NCI-H146 treated with DMSO at 0.1 percent for 48 hours (cell line): ENCODE results near the gene PARD3.
A peak's percentile ranks its signal among the peaks of the same experiment; 100 is the strongest.
"Not testable (repeated sequence)": the region's sequence is repeated elsewhere in the genome, so short reads cannot be mapped to it uniquely, and the experiment has no call there.

Experiments used
- DNase-seq: peaks from one replicate; lab custom pipeline; 2025; ENCODE audit not compliant: unreplicated experiment; lab: John Stamatoyannopoulos, UW

PARD3 gene

DNA sequence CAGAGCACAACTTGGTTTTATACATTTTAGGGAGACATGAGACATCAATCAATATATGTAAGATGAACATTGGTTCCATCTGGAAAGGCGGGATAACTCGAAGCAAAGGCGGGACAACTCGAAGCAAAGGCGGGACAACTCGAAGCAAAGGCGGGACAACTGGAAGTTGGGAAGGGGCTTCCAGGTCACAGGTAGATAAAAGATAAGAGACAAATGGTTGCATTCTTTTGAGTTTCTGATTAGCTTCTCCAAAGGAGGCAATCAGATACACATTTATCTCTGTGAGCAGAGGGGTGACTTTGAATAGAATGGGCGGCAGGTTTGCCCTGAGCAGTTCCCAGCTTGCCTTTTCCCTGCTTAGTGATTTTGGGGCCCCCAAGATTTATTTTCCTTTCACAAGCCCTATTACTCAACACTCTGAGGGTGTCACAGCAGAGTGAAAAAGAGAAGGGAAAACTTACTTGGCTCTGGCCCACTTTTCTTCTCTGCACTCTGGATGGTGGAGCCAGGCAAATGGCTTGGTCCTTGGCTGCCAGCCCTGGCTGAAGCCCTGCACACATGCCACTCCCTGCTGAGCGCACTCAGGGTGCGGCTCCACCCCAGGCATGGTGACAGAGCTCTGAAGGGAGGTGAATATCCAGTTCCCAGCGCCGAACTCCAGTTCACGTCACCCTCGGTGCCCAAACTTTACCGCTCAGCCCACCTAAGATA, 46.7 kb downstream of the PARD3 start:
- no peak for DNase-seq

DNA sequence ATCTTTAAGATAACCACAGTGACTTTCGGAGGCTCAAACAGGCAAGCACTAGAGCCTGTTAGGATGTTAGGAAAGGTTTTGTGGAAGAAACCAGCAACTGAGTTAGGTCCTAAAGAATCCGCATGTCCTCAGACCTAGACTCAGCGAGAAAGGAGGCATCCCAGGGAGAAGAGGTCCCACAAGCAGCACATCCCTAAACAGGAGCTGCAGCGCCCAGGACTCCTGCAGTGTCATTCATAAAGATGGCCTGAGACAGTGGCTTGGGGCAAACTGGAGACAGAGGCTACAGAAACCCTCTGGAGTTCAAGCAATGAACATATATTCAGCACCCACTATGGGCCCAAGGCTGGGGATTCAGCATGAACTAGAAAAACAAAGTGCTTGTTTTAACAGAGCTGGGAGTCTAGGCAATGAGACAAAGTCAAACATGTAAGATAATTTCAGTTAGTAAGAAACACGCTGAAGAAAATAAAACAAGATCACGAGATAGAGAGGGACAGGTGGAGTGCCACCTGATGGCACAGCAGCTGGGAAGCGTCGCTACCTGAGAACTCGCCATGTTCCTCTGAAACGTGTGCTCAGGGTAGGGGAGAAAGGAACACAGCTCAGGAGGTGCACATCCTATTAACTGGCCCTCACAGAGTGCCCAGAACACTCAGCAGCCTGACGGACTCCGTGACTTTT, 48.1 kb downstream of the PARD3 start:
- DNase-seq = no peak

DNA sequence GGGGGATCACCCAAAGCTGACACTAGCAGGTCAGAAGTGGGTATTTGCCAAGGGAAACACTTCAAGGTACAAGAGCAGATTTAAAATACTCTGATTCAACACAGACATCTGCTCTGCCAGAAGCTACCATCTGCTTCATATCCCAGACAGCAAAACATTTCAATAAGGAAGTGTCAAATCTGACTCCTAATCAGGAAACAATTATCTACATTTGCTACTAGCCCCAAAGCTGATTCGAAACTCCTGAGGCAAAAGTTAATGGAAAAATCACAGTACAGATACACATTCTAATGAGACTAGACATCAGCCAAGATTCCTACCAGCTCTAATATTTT, 48.9 kb downstream of the PARD3 start:
- DNase-seq = peak; percentile 20

DNA sequence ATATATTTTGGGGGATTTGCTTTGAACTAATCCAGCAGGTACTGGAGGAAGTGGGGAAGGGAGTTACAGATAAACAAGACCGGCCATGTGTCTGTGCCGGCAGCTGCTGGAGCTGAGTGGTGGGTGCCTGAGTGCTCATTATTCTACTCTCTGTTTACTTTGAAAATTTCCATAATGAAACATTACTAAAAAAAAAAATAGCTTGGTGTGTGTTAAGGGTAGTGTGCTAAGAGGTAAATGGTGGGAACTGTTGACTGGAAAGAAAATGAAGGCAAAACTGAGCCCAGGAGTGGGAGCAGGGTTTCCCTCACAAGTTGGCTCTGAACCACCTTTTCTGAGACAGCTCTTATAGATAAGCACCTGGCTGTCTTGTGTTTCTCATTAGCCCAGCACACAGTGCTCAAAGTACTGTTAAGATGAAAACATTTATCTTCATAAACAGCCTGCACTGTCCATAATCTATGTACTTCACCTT, 50.6 kb downstream of the PARD3 start:
- peak; percentile 56 for DNase-seq

DNA sequence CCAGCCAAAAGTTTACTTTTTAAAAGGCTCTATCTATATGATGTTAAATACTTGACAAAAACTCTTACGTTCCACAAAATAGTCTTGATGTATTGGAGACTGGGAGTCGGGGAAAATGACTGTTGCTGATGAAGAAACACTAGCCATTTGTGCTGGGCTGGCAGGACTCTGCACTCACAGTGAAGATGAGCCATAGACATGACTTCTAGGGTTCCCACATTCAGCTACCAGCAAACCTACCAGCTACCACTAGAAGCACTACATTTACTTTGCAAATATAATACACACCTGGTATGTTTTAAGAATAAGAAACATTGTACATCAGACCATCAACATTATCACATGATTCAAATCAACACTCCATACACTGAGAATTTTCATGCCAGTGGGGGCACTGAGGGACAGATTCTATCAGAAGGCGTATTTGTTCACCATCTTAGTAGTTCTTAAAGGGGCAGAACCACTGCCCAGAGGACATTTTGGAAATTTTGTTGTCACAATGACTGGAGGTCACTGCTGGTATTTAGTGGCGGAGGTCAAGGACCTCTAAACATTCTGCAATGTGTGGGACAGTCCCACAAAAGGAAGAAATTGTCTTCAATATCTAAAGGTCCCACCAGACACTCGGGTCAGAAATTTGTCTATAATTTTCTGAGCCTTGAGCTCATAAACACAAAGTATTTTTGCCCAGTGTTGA, 52.3 kb downstream of the PARD3 start:
- no peak for DNase-seq

DNA sequence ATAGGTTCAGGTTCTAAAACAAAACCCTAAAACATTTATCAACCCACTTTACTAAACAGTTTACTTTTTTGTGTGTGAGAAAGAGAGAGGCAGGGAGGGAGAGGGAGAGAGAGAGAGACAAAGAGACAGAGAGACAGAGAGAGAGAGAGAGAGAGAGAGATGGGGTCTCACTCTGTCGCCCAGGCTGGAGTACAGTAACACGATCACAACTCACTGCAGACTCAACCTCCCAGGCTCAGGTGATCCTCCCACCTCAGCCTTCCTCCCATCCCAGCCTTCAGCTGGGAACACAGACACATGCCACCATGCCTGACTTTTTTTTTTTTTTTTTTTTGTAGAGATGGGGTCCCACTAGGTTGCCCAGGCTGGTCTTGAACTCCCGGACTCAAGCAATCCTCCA, 52.9 kb downstream of the PARD3 start:
- no peak for DNase-seq

DNA sequence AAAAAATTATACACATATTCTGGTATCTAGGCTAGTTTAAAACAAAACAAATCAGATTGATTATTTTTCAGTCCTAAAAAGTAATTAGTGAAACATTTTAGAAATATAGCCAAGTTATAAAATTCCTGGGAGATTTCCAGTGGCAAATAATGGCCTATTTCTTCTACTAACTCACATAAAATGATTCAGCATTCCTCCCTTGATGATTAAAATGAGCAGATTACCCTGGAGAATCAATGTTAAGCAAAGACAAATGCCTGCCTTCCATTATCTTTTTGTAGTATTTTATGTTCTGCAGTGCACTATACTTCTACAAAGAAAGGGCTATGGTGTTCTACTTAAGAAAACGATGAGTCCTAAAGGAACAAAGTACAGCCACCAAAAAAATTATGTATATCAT, 53.6 kb downstream of the PARD3 start:
- no peak for DNase-seq

DNA sequence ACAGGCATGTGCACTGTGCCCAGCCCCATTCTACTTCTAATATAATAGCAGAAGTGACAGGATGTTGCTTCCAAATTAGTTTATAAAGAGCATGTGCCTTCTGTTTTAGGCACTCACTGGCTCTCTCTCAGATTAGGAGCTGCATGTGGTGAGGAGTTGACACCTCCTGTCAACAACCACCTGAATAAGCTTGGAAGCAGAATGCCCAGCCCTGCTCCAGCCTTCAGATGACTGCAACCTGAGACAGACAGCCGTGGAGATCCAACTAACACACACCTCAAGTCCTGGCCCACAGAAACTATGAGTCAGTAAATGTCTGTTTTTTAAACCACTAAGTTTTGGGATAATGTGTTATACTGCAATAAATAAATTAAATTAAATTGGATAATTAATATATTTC, 54.5 kb downstream of the PARD3 start:
- DNase-seq = no peak

DNA sequence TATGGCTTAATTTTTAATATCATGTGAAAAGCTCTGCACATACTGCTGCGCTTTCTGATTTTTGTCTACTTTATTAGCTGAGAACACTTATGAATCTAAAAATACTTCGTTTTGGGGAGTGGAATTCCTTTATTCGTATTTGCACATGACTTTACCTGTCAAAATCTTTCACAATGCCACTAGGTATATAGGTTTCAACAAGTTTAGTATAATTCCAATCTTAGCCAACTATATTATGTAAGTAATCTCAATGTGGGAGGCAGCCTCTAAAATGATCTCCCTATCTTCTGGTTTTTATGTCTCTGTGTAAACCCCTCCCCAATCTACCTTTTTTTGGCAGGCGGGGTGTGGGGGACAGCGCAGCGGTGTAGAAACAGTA, 55.3 kb downstream of the PARD3 start:
- no peak for DNase-seq

DNA sequence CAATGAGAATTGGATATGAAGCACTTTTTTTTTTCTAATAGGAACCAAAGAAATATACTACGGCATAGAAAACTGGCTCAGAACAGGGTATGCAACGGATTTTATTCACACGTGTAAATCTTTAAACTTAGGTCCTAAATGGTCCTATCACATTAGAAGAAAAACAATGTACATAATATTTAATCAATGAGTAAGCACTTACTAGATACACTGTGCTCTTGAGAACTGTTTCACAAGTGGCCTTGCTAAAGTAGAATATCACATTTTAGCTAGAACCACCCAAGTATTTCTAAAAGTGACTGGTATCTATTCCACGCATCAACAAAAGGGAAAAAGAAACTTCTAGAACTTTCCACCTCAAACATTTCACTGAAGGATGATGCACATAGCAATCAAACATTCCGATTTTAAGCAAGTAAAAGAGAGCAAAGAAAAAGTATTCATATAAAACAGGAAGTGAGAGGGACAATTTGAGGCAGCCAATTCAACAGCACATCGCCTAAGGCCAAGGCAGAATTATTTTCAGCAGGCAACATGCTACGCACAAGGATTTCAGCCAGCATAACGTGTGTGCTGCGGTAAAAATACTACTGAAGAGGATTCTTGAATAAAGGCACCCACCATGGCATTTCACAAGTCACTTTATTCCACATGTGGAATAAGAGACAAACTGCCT, 55.8 kb downstream of the PARD3 start:
- no peak for DNase-seq

DNA sequence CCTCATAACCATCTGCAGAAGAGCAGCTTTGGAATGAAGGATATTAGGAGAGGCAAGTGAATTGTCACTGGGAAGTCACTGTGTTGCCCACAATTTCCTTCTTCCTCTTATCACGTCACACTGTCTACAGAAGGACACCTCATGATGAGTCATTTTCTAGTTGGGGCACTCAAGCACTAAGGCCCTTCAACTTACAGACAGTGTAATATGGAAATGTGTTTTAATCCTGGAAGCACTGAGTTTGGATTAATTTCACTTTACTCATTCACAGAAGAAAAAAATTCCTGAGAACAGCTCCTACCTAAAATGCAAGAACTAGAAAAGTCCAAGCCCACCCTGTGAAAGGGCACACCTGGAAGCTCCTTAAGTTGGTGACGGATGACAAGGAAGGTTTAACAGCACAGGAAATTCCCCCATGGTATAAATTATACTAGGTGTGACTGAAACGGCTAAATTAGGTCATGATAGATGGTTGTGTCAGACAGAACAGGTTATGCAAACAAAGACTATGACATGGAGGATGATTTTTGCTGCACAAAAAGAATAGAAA, 56.6 kb downstream of the PARD3 start:
- DNase-seq = no peak

DNA sequence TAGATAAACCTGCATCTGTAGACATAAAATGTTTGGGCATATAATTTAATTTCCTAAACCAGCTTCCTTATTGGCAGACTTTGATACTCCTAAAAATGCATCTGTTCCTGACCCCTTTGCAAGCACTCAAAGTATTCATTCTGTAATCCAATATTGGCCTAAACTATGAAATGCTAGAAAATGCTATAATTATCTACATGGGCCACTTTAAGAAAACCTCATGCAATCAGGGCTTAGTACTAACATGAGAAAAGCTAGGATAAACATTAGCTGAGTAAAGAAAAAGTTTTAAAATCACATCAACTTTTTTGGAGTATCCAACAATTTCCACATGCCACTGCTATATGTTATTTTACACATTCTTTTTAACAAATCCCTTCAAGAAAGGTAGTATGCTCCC, 57.2 kb downstream of the PARD3 start:
- DNase-seq = no peak

DNA sequence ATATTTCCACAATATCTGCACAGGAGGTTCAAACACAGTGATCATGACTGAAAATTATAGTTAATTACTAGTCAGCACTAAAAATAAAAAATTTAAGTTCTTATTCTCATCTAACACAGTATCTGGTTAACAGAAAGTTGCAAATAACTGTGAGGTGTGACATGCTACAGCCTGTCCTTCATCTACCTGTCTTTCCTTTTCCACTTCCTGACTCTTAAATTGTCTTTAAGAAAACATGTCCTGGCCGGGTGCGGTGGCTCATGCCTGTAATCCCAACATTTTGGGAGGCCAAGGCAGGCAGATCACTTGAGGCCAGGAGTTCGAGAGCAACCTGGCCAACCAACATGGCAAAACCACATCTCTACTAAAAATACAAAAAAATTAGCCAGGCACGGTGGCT, 57.9 kb downstream of the PARD3 start:
- DNase-seq = not testable (repeated sequence)

DNA sequence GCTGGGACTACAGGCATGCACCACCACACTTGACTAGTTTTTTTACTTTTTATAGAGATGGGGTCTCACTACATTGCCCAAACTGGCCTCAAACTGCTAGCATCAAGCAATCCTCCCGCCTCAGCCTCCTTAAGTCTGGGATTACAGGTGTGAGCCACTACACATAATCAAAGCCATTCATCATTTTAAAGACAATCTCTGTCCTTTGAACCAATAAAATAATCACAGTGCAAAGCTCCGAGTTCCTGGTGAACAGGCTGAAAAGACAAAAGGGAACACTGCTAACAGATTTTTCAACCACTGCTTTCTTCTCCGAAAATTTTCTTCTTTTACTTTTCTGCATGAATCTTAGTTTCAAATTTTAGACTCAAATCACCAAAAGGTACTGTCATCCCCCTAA, 58.5 kb downstream of the PARD3 start:
- DNase-seq = no peak

DNA sequence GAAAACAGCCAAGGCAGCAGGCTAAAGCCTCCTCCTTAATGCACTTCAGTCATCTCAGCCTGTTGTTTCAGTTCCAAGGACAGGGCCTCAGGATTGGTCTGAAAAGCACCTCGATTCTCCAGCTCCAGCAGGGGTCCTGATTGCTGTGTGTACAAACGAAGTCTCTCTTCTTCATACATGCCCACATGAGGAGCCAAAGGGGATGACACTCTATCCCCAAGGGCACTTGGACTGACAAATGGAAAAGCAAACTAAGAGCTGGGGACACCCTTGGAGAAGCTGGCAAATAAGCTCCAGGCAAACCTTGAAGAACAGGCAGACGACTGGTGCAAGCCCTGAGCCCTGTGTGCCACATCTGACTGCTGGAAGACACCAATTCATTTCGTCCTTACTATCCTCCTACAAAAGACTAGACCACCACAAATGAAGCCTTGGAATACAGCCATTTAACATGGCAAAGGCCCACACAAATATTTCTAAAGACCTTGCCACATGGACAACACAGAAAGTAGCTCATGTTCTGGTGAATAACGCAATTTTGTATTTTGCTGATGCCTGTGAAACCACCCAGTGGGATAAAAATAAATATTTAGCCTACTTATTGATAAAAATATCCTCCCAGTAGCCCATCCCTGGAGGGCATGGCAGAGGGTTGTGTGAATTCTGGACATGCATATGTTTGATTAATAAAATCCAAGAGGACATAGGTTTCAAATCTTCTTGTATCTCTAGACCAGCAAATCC, 61.9 kb downstream of the PARD3 start:
- peak; percentile 36 for DNase-seq

DNA sequence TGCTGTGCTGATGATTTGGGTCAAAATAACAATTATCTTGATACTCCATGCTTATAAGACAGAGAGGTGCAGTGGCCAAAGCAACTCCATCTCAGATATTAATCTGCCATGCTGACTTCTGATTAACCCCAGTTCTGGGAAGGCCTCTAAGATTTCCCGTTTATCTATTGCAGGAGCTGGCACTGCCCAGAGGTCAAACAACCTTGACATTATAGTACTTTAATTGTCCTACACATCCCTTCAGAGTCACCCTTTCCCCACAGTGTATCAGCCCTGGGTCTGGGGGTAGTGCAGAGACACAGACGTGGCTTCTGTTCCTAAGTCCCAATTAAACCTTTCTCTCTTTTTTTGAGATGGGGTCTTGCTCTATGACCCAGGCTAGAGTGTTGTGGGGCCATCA, 63.8 kb downstream of the PARD3 start:
- DNase-seq = no peak

DNA sequence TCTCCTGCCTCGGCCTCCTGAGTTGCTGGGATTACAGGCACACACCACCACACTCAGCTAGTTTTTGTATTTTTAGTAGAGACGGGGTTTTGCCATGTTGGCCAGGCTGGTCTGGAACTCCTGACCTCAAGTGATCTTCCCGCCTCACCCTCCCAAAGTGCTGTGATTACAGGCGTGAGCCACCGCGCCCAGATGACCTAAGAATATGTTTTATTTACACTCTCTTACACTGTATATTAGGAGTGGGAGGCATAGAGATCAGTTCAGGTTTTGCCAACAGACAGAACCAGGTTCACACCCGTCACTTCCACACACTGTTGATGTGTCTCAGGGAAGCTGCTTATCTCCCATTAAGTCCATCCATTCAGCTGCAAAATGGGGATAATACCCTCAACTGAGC, 64.3 kb downstream of the PARD3 start:
- DNase-seq = not testable (repeated sequence)

DNA sequence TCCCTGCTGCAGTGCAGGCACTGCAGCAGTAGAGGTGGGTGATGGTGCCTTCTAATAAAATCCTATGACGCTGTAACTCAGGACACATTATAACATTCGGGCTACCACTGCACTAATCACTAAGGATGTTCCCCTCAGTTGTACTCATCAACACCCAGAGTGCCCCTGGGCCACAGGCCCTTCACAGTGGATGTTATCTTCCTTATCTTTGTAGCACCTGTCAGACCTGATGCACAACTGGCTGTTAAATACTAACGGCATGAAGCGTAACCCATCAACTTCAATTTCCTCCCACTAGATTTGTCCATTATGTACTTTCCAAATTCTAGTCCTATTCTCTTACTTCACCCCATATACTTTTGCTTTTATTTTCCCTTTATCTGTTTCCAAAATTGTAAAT, 66.3 kb downstream of the PARD3 start:
- no peak for DNase-seq

DNA sequence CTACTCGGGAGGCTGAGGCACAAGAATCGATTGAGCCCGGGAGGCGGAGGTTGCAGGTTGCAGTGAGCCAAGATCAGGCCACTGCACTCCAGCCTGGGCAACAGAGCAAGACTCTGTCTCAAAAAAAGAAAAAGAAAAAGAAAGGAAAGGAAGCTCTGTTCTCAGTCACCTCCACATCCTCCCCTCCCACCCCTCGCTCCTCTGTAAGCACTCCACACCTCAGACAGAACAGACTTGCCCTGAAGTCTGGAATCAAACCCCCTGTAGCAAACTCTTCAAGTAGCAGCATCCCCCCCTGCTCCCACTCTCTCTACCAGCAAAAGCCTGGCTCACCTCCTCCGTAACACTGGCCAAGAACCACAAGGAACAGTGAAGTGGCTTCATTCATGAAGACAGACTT, 66.7 kb downstream of the PARD3 start:
- no peak for DNase-seq

DNA sequence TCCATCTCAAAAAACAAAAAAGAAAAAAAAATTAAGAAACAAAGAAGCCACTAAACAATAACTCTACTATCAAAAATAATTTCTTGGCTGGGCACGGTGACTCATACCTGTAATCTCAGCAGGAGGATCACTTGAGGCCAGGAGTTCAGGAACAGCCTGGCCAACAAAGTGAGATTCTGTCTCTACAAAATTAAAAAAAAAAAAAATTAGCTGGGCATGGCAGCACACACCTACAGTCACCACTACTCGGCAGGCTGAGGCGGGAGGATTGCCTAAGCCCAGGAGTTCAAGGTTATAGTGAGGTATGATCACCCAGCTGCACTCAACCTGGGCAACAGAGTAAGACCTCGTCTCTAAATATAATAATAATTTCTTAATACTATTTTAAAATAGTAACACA, 69.0 kb downstream of the PARD3 start:
- DNase-seq = no peak

DNA sequence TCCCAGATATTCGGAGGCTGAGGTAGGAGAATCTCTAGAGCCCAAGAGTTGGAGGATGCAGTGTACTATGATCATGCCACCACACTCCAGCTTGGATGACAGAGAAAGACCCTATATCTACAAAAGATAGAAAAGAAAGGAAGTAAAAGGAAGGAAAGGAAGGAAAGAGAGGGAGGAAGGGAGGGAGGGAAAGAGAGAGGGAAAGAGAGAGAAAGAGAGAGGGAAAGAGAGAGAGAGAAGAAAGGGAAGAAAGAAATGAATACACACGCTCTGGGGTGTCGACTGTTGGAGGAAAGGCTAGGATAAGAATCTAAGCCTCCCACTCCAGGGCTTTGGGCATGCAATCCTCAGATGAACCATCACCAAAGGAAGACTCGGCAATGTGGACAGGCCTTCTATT, 69.9 kb downstream of the PARD3 start:
- DNase-seq = no peak
